ENCODE results near the gene C1RL.

C1RL gene

GRCh38 chr12:7078163-7078562 is 30.9 kb downstream of the C1RL start:
- no peak overlapping the region for H3K27ac ChIP-seq (ENCODE audit: low read depth, low read length, poor library complexity, severe bottlenecking)
- no peak overlapping the region for H3K4me2 ChIP-seq (ENCODE audit: low read length)
- TF ChIP-seq CTCF (IDR thresholded peaks at IDR 0.05; ENCODE audit: low read length) = no peak; the same call in 1 of the 2 replicates
- TF ChIP-seq EZH2 (IDR thresholded peaks at IDR 0.05; ENCODE audit: borderline replicate concordance, low read length) = no peak
- no peaks in the 10 kb centered on the region for H3F3A ChIP-seq (ENCODE audit: insufficient read depth, low read length)
- H3K9me2 ChIP-seq (ENCODE audit: low read depth, low read length) = no peaks in the 10 kb centered on the region
- H3K27me3 ChIP-seq (ENCODE audit: insufficient read depth, low read length) = no peaks in the 10 kb centered on the region
- no peak overlapping the region for H2AFZ ChIP-seq (ENCODE audit: low read length)
- no peaks in the 10 kb centered on the region for H3K9me3 ChIP-seq (ENCODE audit: low read length)
- H3K4me1 ChIP-seq (ENCODE audit: insufficient read depth, low read length, severe bottlenecking) = no peaks in the 10 kb centered on the region
- no peak overlapping the region for H3K9ac ChIP-seq (ENCODE audit: low read length)
- no peaks in the 10 kb centered on the region for H3K79me2 ChIP-seq (ENCODE audit: insufficient read depth, low read length)
- H4K20me1 ChIP-seq (ENCODE audit: insufficient read depth, low read length) = no peaks in the 10 kb centered on the region
- H3K4me3 ChIP-seq (ENCODE audit: low read depth, low read length, poor library complexity, severe bottlenecking) = no peak overlapping the region
- no peaks in the 10 kb centered on the region for H3K36me3 ChIP-seq (ENCODE audit: insufficient read depth, low read length)

GRCh38 chr12:7076493-7076892 is 32.5 kb downstream of the C1RL start:
- Histone ChIP-seq H3K4me3 (ENCODE audit: low read depth, low read length, poor library complexity, severe bottlenecking) (no peak overlapping the region), H3K27ac (ENCODE audit: low read depth, low read length, poor library complexity, severe bottlenecking) (no peak overlapping the region), H4K20me1 (ENCODE audit: insufficient read depth, low read length) (no peaks in the 10 kb centered on the region), H3K79me2 (ENCODE audit: insufficient read depth, low read length) (no peaks in the 10 kb centered on the region), H2AFZ (ENCODE audit: low read length) (no peak overlapping the region), H3K4me1 (ENCODE audit: insufficient read depth, low read length, severe bottlenecking) (no peaks in the 10 kb centered on the region), H3K9ac (ENCODE audit: low read length) (no peak overlapping the region), H3K4me2 (ENCODE audit: low read length) (no peak overlapping the region), H3K9me3 (ENCODE audit: low read length) (no peaks in the 10 kb centered on the region), H3K36me3 (ENCODE audit: insufficient read depth, low read length) (no peaks in the 10 kb centered on the region), H3F3A (ENCODE audit: insufficient read depth, low read length) (no peaks in the 10 kb centered on the region), H3K9me2 (ENCODE audit: low read depth, low read length) (no peaks in the 10 kb centered on the region), H3K27me3 (ENCODE audit: insufficient read depth, low read length) (no peaks in the 10 kb centered on the region)
- TF ChIP-seq EZH2 (IDR thresholded peaks at IDR 0.05; ENCODE audit: borderline replicate concordance, low read length) = no peak

- H3K9me3 ChIP-seq (ENCODE audit: low read length) = no peaks in the 10 kb centered on the region
These were observed 33.1 kb downstream of the C1RL start for GRCh38 chr12:7075939-7076338.

More at GRCh38 chr12:7075939-7076338, 33.1 kb downstream of the C1RL start:
- no peaks in the 10 kb centered on the region for H3K79me2 ChIP-seq (ENCODE audit: insufficient read depth, low read length)
- TF ChIP-seq EZH2 (IDR thresholded peaks at IDR 0.05; ENCODE audit: borderline replicate concordance, low read length) = no peak
- TF ChIP-seq CTCF (IDR thresholded peaks at IDR 0.05; ENCODE audit: low read length) = no peak
- no peak overlapping the region for H3K27ac ChIP-seq (ENCODE audit: low read depth, low read length, poor library complexity, severe bottlenecking)
- H3K4me3 ChIP-seq (ENCODE audit: low read depth, low read length, poor library complexity, severe bottlenecking) = no peak overlapping the region
- no peak overlapping the region for H2AFZ ChIP-seq (ENCODE audit: low read length)
- H3K9me2 ChIP-seq (ENCODE audit: low read depth, low read length) = no peaks in the 10 kb centered on the region
- no peaks in the 10 kb centered on the region for H4K20me1 ChIP-seq (ENCODE audit: insufficient read depth, low read length)
- H3K27me3 ChIP-seq (ENCODE audit: insufficient read depth, low read length) = no peaks in the 10 kb centered on the region
- H3K4me1 ChIP-seq (ENCODE audit: insufficient read depth, low read length, severe bottlenecking) = no peaks in the 10 kb centered on the region
- no peak overlapping the region for H3K4me2 ChIP-seq (ENCODE audit: low read length)
- no peaks in the 10 kb centered on the region for H3F3A ChIP-seq (ENCODE audit: insufficient read depth, low read length)
- H3K9ac ChIP-seq (ENCODE audit: low read length) = no peak overlapping the region
- H3K36me3 ChIP-seq (ENCODE audit: insufficient read depth, low read length) = no peaks in the 10 kb centered on the region
